Suprapubic skin (tissue), 4 donors: Measurements from ENCODE around the gene MAD1L1.
"Not testable (repeated sequence)": the region's sequence is repeated elsewhere in the genome, so short reads cannot be mapped to it uniquely, and the experiment has no call there.

Experiments
- CTCF ChIP-seq, 2 donors: fragments of 200-600 bp in 1 of 2; fragments of 450-650 bp in 1 of 2; sonication (generic) in 1 of 2; IDR thresholded peaks; one replicate each; pipeline ENCODE4 v1.5.1; 2016 to 2019; ENCODE audit warnings: antibody characterized with exemption in 2 of 2, mild to moderate bottlenecking in 1 of 2, moderate library complexity in 1 of 2
- POLR2A ChIP-seq, 2 donors: fragments of 450-650 bp; IDR thresholded peaks; one replicate each; pipeline ENCODE4 v1.6.1; 2017; ENCODE audit warnings: antibody characterized with exemption in 2 of 2, mild to moderate bottlenecking in 2 of 2, moderate library complexity in 2 of 2
- POLR2AphosphoS5 ChIP-seq, 3 donors: sonication (generic); formaldehyde crosslinking; IDR thresholded peaks; one replicate each; pipeline ENCODE4 v1.6.1; 2017; ENCODE audit warnings: antibody characterized with exemption in 3 of 3

GRCh38 chr7:1840744-1841143, 392.0 kb downstream of the MAD1L1 start:
- TF ChIP-seq CTCF, POLR2AphosphoS5, POLR2A (IDR thresholded peaks at IDR 0.05): not testable (repeated sequence)
